ENCODE measurements around the gene RPRD2. TPM values are rescaled to one million over a fixed set of nuclear protein-coding genes. Genes with fewer than 3 reads are reported as not detected.

The RPRD2 gene
- total RNA-seq, 1 donor from 2014 or later = 16.2 TPM

DNA sequence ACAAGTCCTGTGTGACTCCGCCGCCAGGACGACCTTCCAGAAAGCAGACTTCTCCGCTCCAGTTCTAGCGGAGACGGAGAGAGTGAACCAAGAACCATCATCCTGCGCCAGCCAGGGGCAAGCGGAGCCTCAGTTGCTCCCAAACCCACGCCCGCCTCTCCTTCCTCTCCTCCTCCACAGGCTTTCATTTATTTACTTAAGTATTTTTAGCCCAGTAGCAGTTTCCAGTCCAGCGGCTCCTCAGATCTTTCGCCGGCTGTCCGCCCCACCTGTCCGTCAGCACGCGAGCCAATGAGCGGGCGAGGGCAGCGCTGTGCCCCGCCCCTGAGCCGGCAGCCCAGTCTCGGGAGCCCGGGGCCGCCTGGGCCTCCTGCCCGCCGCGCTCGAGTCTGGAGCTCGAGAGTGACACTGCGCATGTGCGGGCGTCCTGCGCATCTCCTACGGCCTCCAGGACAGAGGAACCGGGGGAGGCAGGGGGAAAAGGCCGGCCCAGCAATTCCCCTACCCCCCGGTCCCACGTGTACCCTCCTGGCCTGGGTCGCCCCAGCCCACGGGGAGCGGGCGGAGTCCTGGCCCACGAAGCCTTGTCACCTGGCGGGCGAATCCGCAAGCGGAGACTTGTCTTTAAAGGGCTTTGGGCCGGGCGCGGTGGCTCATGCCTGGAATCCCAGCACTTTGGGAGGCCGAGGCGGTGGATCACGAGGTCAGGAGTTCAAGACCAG is 151.5 kb downstream of the RPRD2 start, which contains the start of gene FALEC:
Gene FALEC, plus strand, starts transcription at position 425 of the 722 bp plus-strand sequence.
- peak; percentile 81 for DNase-seq

DNA sequence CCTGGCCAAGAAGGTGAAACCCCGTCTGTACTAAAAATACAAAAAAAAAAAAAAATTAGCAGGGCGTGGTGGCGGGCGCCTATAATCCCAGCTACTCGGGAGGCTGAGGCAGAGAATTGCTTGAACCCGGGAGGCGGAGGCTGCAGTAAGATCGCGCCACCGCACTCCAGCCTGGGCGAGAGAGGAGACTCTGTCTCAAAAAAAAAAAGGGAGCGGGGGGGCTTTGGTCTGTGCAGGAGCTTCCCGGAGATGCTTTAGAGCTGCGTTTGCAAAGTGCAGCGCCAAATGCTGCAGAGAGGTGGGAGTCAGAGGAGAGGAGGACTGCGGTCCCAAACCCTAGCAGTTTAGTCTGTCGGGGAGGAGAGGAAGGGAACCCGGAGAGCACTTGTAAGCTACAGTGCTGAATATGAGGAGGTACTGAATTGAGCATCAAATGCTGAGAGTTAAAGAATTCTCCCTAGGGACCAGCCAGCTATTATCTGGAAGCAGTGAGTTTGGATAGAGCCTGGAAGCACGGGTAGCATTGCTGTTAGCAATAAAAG is 152.2 kb downstream of the RPRD2 start:
- no peak for DNase-seq

DNA sequence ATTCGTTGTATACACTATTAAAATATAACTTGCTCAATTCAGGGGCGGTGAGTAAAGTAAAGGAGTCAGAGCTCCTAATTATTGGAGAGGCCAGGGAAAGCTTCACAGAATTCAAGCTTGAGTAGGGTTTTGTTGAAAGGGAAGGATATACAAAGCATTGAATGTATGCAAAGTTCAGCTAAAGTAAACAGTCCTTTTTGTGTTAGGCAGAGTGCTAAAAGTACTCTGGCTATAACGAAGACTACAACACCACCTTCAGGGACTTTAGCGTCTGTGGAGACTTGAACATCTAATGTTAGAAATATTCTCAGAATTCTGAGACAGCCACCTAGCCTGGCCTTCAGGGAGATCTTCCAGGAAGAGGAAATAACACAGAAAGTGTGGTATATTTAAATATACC is 152.7 kb downstream of the RPRD2 start:
- no peak for DNase-seq

DNA sequence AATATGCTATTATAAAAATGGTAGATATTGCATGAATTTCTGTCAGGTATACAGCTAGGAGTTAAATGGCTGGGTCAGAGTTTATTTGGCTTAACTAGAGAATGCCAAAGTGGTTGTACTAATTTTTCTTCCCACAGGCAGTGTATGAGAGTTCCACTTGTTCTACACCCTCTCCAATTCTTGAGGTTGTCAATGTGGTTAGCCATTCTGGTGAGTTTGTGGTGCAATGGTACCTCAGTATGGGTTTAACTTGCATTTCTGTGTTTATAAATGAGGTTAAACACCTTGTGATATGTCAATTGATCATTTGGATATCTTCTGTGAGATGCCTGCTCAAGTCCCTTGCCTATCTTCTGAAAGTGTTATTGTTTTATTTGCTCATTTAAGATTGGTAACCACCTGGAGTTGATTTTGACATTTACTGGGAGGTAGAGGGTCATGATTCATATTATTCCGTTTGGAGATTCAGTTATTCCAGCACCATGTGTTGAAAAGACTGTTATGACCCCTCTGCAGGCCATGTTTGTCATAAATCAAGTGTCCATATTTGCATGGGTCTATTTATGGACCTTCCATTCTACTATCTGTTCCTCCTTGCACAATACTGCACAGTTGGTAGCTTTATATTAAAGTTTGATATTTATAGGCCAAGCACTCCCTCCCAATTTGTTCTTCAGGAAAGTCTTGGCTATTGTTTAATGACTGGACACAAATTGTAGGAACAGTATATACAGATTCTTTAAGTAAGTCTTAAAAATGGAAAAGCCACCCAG is 157.4 kb downstream of the RPRD2 start:
- DNase-seq = no peak

DNA sequence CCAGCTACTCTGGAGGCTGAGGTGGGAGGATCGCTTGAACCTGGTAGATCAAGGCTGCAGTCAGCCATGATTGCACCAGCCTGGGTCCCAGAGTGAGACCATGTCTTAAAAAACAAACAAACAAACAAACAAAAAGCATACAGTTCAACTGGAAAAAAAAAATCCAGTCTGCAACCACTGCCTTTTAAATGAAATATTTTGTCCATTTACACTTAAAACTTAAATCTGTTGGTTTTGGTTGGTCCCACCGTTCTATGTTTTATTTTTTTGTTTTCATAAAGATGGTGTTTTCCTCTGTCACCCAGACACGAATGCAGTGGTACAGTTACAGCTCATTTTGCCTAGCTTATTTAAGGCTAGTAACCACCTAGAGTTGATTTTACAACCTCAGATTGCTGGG is 161.4 kb downstream of the RPRD2 start:
- no peak for DNase-seq

Other genes starting within 250 kb of the RPRD2 start
- 23.2 TPM for gene PLEKHO1, start 214.2 kb upstream of the RPRD2 start, total RNA-seq
- gene ANP32E, start 128.0 kb upstream of the RPRD2 start, total RNA-seq = 30.9 TPM
- gene CA14, start 106.4 kb upstream of the RPRD2 start, total RNA-seq = 0.69 TPM
- 56.1 TPM for gene APH1A, start 95.1 kb upstream of the RPRD2 start, total RNA-seq
- gene C1orf54, start 91.4 kb upstream of the RPRD2 start, total RNA-seq = 39.8 TPM
- gene CIART, start 81.6 kb upstream of the RPRD2 start, total RNA-seq = 2.1 TPM
- gene MRPS21, start 70.3 kb upstream of the RPRD2 start, total RNA-seq = 35.6 TPM
- gene PRPF3, start 42.6 kb upstream of the RPRD2 start, total RNA-seq = 59.8 TPM
- 14.8 TPM for gene TARS2, start 123.3 kb downstream of the RPRD2 start, total RNA-seq
- 4.4 TPM for gene ECM1, start 144.0 kb downstream of the RPRD2 start, total RNA-seq
- gene FALEC, start 151.6 kb downstream of the RPRD2 start, total RNA-seq = not detected
- 22.1 TPM for gene ADAMTSL4, start 185.3 kb downstream of the RPRD2 start, total RNA-seq
- gene MCL1, start 215.5 kb downstream of the RPRD2 start, total RNA-seq = 172 TPM